HG03439 (cell line): ENCODE results near the gene GJB6.

Experiments
- ATAC-seq: cut with Tn5 transposase; IDR thresholded peaks from one replicate; pipeline ENCODE4 v1.9.1; 2021; ENCODE audit warnings: mild to moderate bottlenecking, moderate library complexity; ENCODE audit not compliant: unreplicated experiment

GJB6 gene

GRCh38 chr13:20230913-20231838 is 943 bp downstream of the GJB6 start:
- ATAC-seq, result no peak

GRCh38 chr13:20227730-20228129 is 4.4 kb downstream of the GJB6 start:
- no peak for ATAC-seq

GRCh38 chr13:20227288-20227687 is 4.8 kb downstream of the GJB6 start:
- ATAC-seq, result no peak

- ATAC-seq, result no peak
Observed at GRCh38 chr13:20222553-20222952, 9.6 kb downstream of the GJB6 start.

- ATAC-seq, result no peak
Observed at GRCh38 chr13:20221772-20222171, 10.3 kb downstream of the GJB6 start.

GRCh38 chr13:20219577-20219976 is 12.5 kb downstream of the GJB6 start:
- ATAC-seq, result peak; percentile 70

GRCh38 chr13:20217168-20217567 is 15.0 kb downstream of the GJB6 start:
- no peak for ATAC-seq

- ATAC-seq, result no peak
Observed at GRCh38 chr13:20209948-20210347, 22.2 kb downstream of the GJB6 start.

GRCh38 chr13:20206698-20207235 is 25.4 kb downstream of the GJB6 start:
- ATAC-seq, result no peak

- ATAC-seq, result no peak
Observed at GRCh38 chr13:20206065-20206697, 25.9 kb downstream of the GJB6 start.

- ATAC-seq, result no peak
Observed at GRCh38 chr13:20198781-20199180, 33.3 kb downstream of the GJB6 start.

- ATAC-seq, result no peak
Observed at GRCh38 chr13:20197361-20197834, 34.7 kb downstream of the GJB6 start.

- ATAC-seq, result no peak
Observed at GRCh38 chr13:20195801-20196200, 36.3 kb downstream of the GJB6 start.

GRCh38 chr13:20193907-20194631 is 38.0 kb downstream of the GJB6 start:
- ATAC-seq, result no peak

- ATAC-seq, result no peak
Observed at GRCh38 chr13:20193162-20193906, 38.8 kb downstream of the GJB6 start.

GRCh38 chr13:20192836-20193161 is 39.3 kb downstream of the GJB6 start, which contains the start of gene GJB2:
Gene GJB2 (minus strand): TSS chr13:20192938. CDS start chr13:20189581, 3,357 bp downstream.
- ATAC-seq, result no peak

GRCh38 chr13:20192158-20192835 is 39.8 kb downstream of the GJB6 start:
- ATAC-seq, result no peak

- no peak for ATAC-seq
Observed at GRCh38 chr13:20191311-20192157, 40.6 kb downstream of the GJB6 start.
